GM21367 (cell line): ENCODE measurements around the gene ADAMTSL3.

Source experiments
- ATAC-seq: cut with Tn5 transposase; IDR thresholded peaks from one replicate; pipeline ENCODE4 v1.9.1; 2021; ENCODE audit not compliant: unreplicated experiment

ADAMTSL3 gene

DNA sequence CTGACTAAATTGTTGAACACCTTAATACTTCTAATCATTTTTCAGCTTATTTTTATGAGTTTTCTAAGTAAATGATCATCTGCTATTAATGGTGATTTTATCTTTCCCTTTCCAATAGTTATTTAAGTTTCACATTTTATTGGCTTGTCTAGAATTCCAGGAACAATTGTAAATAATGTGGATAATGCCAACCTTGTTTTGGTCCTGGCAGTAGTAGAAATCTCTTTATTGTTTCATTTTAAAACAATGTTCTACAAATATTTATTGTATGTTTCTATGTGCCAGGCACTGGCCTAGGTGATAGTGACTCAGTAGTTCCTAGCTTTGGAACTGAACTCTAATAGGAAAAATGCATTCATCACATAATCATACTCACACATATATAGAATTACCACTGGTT, 264.1 kb downstream of the ADAMTSL3 start:
- no peak for ATAC-seq

DNA sequence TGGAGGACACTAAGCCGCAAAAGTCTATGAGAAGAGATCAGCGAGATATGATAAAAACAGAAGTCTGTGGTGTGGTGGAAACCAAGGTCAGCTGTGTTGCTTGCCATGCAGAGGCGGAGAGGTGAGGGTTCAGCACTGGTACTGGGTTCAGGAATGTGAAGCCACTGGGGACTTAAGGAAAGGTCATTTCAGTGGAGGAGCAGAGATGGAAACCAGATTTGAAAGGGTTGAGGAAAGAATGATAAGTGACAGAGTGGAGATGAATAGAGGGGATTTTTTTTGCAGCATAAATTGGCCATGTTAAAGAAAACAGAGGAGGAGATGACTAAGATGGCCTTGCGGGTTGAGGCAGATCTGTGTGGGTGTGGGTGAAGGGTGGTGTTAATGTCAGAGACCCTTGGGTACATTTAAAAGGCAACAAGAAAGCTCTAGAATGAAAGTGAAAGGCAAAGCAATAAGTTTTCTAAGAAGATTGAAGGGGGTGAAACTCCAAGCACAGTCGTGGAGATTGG, 265.5 kb downstream of the ADAMTSL3 start:
- peak; percentile 49 for ATAC-seq

- ATAC-seq: no peak
These were observed 266.1 kb downstream of the ADAMTSL3 start for GRCh38 chr15:83919978-83920510.

GRCh38 chr15:83922649-83923294, 268.8 kb downstream of the ADAMTSL3 start:
- no peak for ATAC-seq

- no peak for ATAC-seq
These were observed 272.2 kb downstream of the ADAMTSL3 start for GRCh38 chr15:83926116-83926515.

DNA sequence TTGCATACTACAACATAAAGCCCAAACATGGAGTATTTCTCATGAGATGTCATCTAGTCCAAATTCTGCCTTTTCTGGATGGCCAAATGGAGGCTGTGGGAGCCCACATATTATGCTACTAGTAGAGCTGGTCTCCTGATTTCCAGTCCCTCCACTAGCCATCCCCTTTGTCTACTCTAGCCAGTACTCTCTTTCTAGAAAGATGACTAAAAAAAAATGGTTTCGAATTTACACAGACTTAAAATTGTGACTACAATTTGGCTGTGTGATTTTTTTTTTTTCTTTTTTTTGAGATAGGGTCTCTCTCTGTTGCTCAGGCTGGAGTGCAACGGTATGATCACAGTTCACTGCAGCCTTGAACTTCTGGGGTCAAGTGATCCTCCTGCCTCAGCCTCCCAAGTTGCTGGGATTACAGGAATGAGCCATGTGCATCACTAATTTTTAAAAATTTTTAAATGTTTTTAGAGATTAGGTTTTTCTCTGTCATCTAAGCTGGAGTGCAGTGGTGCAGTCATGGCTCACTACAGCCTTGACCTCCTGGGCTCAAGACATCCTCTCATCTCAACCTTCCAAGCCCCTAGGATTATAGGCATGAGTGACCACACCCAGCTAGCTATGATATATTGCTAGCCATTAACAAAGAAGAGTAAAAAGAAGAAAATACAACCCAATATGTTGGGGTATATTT, 273.9 kb downstream of the ADAMTSL3 start:
- peak; percentile 26 for ATAC-seq

DNA sequence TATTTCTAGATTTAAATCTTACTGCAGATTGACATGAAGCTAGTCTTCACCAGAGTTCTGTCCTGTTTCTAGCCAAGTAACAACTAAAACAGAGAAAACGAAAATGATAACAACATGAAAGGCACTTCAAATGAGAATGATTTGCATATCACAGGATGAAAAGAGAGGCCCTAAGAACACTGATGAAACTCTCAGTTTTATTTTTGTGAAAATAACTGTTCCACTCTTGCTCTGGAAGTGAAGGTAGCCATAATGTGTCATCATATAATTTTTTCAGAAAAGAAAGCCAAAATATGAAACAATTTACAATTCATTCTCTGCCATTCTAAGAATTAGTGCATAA, 274.4 kb downstream of the ADAMTSL3 start:
- peak; percentile 84 for ATAC-seq

DNA sequence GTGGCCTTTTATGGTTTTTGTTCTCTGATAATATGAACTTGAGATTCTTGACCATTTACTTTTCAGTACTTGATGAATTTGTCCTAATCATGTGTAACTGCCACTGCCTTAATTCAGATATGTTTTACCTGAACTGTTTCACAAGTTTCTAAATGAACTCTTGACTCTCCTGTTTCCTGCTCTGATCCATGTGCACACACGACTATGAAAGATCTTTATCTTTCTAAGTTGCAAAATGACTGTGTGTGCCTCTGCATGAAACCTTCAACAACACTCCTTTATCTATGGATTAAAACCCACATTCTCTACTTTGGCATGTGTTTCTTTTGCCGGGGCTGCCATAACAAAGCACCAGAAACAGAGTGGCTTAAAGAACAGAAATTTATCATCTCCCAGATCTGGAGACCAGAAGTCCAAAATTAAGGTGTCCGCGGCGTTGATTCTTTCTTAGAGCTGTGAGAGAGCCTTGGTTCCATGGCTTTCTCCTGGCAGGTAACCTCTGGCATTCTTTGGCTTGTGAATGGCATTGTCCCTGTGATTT, 275.0 kb downstream of the ADAMTSL3 start:
- peak; percentile 35 for ATAC-seq

GRCh38 chr15:83929619-83930018, 275.7 kb downstream of the ADAMTSL3 start:
- ATAC-seq: no peak

DNA sequence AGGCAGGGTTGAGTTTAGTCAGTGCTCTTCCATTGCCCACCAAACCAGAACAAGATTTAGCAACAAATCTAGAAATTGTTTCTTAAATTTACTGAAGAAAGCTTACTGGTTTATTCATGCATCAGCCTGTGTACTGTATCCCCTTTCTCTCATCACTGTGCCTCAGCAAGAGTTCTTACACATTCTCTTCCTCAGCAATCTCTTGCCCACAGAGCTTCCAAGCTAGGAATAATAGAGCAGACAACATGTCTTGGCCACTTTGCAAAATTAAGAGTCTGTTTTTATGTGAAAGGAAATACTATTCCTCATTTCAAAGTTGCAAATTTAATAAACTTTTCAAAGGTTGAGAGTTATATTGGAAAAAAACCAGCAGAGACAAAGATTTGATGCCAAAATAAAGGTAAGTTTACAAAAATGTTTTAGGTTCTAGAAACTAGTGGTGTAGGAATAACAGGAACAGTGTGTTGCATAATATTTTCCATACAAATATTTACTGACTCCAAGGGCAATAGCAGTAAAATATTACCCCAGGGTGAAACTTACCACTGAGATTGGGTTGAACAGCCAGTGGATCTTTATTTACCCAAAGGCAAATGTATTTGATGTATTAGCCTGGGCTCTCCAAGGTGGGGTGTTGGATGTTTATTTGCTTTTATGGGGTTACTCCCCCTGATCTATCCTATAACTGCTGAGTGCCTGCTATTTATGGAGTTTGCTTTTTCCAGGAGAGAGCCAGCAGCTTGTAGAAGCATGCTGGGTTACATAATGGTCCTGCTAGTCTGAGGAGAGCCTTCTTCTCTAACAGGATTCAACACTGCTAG, 276.7 kb downstream of the ADAMTSL3 start:
- ATAC-seq: no peak

DNA sequence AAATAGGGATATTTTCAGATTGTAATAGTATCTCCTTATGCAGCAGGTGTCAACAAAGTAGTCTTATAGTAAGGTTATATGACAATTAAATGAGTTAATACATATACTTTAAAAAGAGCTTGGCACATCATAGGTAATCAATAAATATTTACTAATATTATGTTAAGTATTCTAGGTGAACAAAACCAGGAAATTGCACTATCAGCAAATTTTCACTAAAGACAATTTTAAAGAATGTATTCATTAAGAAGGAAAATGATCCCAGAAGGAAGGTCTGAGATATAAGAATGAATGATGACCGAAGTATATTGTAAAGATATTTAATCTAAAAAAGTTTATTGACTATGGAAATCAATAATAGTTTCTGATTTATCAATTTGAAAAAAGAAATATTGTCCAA, 281.9 kb downstream of the ADAMTSL3 start:
- ATAC-seq: no peak

DNA sequence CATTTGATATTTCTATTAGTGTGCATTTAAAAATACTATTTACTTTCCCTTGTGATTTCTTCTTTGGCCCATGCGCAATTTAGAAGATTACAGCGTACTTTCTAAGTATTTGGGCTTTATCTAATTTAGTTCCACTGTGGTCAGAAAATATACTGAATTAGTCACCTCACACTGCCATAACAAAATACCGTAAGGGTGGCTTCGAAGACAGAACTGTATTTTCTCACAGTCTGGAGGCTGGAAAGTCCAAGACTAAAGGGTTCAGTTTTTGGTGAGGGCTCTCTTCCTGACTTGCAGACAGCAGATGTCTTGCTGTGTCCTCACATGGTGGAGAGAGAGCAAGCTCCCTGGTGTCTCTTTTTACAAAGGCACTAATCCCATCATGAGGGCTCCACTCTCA, 286.2 kb downstream of the ADAMTSL3 start:
- no peak for ATAC-seq

DNA sequence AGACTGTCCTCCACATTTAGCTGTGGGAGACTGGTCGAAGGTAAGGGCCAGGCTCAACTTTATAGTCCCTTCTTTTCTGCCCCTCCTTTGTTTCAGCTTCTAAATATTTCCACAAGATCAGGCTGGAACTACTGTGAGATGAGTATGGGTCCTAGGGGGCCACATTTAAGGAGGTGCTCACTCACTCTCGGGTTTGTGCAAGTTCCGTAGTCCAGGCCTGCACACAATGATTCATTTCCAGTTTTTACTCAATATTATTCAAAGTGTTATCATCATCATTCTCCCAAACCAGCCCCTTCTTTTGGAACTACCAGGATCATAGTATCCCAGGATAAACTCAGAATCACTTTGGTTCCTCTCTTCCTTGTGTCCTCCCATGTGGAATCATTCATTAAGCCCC, 289.1 kb downstream of the ADAMTSL3 start:
- ATAC-seq: no peak

- no peak for ATAC-seq
These were observed 290.0 kb downstream of the ADAMTSL3 start for GRCh38 chr15:83943849-83944404.

DNA sequence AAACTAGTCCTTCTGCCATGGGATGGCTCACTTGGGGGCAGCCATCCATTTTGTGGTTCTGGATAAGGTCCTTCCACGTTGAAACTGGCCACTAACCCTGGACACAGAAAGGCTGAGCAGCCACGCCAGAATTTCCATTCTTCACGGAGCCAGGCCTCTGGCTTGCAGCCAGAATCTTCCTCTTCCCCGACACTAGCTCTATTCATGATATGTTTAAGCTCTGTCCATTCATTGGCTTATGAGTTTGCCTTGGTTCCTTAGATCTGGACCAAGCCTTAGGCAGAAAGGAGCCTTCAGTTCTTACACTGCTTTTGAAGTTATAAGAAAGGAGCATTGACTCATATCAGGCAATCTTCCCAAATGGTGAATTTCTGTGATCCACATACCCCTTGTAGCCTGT, 293.2 kb downstream of the ADAMTSL3 start:
- ATAC-seq: no peak

DNA sequence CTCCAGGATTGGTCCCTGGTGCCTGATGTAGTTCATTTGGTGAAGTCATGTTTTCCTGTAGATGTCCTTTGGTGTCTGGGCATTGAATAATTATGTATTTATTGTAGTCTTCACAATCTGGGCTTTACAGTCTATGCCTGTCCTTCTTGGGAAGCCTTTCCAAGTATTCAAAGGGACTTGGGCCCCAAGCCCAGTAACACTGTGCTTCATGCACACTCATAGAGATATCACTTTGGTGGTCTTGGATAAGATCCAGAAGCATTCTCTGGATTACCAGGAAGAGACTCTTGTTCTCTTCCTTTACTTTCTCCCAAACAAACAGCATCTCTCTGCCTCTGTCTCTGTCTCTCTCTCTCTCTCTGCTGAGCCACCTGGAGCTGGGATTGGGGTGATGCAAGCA, 300.6 kb downstream of the ADAMTSL3 start:
- no peak for ATAC-seq

- peak; percentile 93 for ATAC-seq
These were observed 301.9 kb downstream of the ADAMTSL3 start for GRCh38 chr15:83955806-83956265.

DNA sequence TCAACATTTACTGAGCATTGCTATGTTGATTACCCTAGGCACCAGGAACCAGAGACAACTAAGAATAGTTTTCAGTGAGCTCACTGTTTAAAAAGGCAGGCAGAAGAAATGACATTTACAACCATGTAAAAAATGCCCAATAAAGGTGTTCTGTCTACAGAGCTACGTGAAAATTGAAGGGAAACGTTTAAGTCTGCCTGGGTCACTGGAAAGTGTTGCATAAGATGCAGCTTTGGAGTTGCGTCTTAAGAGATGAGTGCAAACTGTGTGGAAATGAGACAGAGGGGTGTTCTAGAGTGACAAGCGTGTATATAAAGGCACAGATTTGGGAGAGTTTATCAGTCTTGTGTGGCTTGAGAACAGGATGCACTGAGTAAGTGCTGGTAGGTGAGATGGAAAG, 303.0 kb downstream of the ADAMTSL3 start:
- ATAC-seq: no peak

DNA sequence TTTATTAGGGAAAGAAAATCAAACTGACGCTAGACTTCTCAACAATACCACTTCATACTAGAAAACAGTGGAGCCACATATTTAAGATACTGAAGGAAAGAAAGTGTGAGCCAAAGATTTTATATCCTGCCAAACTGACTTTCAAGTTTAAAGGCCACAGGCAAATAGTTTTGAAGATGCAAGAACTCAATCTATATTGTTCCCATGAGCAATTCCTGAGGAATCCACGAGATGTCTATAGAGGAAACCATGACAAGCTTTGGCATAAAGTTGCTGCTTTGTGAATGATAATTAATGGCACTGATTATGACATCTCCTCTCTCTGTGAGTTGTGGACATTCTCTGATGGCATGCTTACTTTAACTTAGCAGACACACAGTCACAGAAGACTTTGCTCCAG, 305.6 kb downstream of the ADAMTSL3 start:
- no peak for ATAC-seq

DNA sequence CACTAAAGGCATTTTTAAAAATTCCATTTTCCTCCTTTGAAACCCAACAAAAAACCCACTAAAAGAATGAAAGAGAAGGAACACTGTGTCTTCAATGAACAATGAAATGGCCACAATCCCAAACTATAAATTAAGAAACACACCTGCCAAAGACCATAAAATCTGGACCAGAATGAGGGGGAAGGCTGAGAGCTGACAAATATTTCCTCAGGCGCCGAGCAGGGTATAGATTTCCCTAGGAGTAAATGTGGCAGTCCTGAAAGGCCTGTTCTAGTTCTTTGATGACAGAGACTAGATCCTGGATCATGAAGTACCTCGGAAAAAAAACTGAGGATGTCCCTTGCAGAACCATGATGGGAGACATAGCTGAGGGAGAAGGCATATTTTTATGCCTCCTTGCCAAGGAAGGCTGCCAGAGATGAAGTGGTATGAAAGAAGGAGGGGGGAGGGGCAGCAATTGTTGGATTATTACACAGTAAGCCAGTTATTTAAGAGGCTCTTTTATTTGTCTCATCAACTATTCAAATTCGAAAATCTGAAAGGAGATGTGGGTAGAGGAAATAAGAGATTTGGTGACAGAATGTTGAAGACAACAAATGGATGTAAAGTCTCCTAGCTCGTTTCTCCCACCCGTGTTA, 306.4 kb downstream of the ADAMTSL3 start:
- no peak for ATAC-seq
